Mammary epithelial cell (primary cell): ENCODE data around the gene LATS2.

Experiments
- EZH2 ChIP-seq: IDR thresholded peaks from 2 replicates; pipeline ENCODE4 v1.6.1; 2012; ENCODE audit warnings: low read length, inconsistent platforms, borderline replicate concordance
- TF ChIP-seq, protein P1 (sequence below), 2 donors: IDR thresholded peaks in 1 of 2; conservative IDR thresholded peaks in 1 of 2; 2 replicates each; pipeline ENCODE4 v1.5.1; 2011 to 2012; ENCODE audit warnings: inconsistent platforms in 2 of 2, low read length in 2 of 2, mild to moderate bottlenecking in 2 of 2, control low read depth in 1 of 2, low read depth in 1 of 2; ENCODE audit not compliant: insufficient read depth in 1 of 2; ENCODE audit errors: extremely low read depth in 1 of 2

DNA sequence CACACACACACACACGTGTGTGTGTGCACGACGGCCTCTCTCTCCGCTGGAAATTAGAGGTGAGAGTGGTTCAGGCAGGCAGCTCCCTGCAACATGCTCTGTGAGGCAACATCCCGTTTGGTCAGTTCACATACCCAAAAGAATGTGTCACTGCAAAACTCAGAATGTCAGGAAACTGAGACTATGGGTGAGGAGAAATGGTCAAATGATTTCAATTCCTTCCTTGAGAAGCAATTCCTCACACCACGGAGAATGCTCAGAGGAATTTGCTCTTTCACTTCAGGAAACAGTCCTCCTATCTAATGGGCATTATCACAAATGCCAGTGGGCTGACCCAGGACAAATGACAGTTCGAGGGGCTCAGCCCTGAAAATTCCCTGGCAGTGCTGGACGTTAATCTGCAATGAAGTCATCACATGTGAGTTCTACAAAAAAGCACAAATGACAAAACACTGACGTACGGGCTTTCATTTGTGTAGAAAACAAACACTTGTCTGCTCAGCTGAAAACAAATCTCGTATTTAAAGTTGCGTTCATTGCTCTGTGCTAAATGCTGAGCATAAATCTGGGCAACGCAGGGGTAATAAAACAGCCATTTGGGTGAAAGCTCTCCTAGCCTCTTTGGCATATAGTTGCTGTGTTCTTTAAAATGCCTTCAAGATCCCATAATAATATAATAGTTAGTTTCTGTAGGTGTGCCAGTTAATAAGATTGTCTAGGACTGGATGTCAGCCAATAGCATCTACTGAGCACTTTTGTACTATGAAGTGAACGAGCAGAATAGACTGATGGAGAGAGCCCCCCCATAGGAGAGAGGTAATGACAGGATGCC, 18.6 kb upstream of the LATS2 start:
- TF ChIP-seq EZH2 = no peak
- TF ChIP-seq, protein P1, sequence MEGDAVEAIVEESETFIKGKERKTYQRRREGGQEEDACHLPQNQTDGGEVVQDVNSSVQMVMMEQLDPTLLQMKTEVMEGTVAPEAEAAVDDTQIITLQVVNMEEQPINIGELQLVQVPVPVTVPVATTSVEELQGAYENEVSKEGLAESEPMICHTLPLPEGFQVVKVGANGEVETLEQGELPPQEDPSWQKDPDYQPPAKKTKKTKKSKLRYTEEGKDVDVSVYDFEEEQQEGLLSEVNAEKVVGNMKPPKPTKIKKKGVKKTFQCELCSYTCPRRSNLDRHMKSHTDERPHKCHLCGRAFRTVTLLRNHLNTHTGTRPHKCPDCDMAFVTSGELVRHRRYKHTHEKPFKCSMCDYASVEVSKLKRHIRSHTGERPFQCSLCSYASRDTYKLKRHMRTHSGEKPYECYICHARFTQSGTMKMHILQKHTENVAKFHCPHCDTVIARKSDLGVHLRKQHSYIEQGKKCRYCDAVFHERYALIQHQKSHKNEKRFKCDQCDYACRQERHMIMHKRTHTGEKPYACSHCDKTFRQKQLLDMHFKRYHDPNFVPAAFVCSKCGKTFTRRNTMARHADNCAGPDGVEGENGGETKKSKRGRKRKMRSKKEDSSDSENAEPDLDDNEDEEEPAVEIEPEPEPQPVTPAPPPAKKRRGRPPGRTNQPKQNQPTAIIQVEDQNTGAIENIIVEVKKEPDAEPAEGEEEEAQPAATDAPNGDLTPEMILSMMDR (conservative IDR thresholded peaks at IDR 0.05 in 1 of 2, IDR thresholded peaks at IDR 0.05 in 1 of 2; ENCODE audit: extremely low read depth in 1 of 2, insufficient read depth in 1 of 2, low read depth in 1 of 2, low read length in 2 of 2) = no peak
